ENCODE results near the gene CLEC11A.

CLEC11A gene

DNA sequence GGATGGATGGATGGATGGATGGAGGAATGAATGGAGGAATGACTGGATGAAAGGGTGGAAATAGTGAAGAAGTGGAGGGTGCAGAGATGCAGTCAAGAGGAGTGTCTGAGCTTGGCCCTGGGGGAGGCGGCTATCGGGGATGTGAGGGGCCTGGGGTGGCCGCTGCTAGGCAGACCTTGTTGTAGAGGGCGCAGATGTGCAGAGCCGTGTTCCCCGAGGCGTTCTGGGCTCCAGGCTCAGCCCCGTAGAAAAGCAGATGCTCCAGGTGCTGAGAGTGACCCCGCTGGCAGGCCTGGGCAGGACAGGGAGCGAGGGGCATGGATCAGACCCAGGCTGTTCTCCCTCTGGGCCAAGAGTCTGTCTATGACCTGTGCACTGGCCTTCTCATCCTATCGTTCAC, 12.0 kb upstream of the CLEC11A start:
- no peaks in the 10 kb centered on the region for H3K79me2 ChIP-seq (ENCODE audit: insufficient read depth, low read length)
- no peak overlapping the region for H3K4me3 ChIP-seq (ENCODE audit: low read depth in 1 of 2, low read length in 2 of 2)
- H3K27ac ChIP-seq (ENCODE audit: low read length): no peak overlapping the region
- H3K4me2 ChIP-seq (ENCODE audit: insufficient read depth, low read length): no peak overlapping the region
- H3K27me3 ChIP-seq (ENCODE audit: insufficient read depth, low read length, poor library complexity): peaks cover 4% of the 10 kb centered on the region
- no peaks in the 10 kb centered on the region for H3K9me3 ChIP-seq (ENCODE audit: insufficient read depth, low read length, severe bottlenecking)
- ATAC-seq (ENCODE audit: insufficient read depth, low read depth) (no peak), DNase-seq (no peak)
- peaks cover 8% of the 10 kb centered on the region for H3K4me1 ChIP-seq (ENCODE audit: insufficient read depth, low read length)
- TF ChIP-seq EZH2 (IDR thresholded peaks at IDR 0.05; ENCODE audit: borderline replicate concordance, low read depth, low read length, severe bottlenecking): no peak
- TF ChIP-seq, protein P1, sequence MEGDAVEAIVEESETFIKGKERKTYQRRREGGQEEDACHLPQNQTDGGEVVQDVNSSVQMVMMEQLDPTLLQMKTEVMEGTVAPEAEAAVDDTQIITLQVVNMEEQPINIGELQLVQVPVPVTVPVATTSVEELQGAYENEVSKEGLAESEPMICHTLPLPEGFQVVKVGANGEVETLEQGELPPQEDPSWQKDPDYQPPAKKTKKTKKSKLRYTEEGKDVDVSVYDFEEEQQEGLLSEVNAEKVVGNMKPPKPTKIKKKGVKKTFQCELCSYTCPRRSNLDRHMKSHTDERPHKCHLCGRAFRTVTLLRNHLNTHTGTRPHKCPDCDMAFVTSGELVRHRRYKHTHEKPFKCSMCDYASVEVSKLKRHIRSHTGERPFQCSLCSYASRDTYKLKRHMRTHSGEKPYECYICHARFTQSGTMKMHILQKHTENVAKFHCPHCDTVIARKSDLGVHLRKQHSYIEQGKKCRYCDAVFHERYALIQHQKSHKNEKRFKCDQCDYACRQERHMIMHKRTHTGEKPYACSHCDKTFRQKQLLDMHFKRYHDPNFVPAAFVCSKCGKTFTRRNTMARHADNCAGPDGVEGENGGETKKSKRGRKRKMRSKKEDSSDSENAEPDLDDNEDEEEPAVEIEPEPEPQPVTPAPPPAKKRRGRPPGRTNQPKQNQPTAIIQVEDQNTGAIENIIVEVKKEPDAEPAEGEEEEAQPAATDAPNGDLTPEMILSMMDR (IDR thresholded peaks at IDR 0.05; ENCODE audit: borderline replicate concordance, extremely low read depth, low read length, poor library complexity, severe bottlenecking): no peak
- H4K20me1 ChIP-seq (ENCODE audit: insufficient read depth, low read length): no peaks in the 10 kb centered on the region
- no peak overlapping the region for H2AFZ ChIP-seq (ENCODE audit: low read depth, low read length)
- no peak overlapping the region for H3K9ac ChIP-seq (ENCODE audit: low read depth, low read length)
- H3K36me3 ChIP-seq (ENCODE audit: insufficient read depth, low read length): no peaks in the 10 kb centered on the region

DNA sequence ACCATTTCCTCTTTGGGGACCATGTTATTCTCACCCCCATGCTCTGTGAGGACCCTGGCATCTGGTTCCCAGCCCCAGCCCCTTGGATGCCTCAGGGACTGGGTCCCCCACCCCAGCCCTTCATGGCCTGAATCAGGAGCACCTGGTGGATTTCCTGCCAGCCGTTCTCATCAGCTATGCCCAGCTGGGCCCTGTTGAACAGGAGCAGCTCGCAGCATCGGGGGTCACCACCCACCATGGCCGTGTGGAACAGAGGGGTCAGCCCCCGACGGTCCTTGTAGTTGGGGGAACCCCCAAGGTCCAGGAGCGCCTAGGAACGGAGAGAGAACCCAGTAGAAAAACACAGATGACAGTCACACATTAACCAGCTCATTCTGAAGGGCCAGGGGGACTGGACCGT, 11.4 kb upstream of the CLEC11A start:
- Histone ChIP-seq H3K9me3 (ENCODE audit: insufficient read depth, low read length, severe bottlenecking) (no peaks in the 10 kb centered on the region), H3K4me3 (ENCODE audit: low read depth in 1 of 2, low read length in 2 of 2) (no peak overlapping the region), H3K4me2 (ENCODE audit: insufficient read depth, low read length) (no peak overlapping the region), H3K27ac (ENCODE audit: low read length) (no peak overlapping the region), H3K9ac (ENCODE audit: low read depth, low read length) (no peak overlapping the region), H2AFZ (ENCODE audit: low read depth, low read length) (no peak overlapping the region), H3K79me2 (ENCODE audit: insufficient read depth, low read length) (no peaks in the 10 kb centered on the region), H3K27me3 (ENCODE audit: insufficient read depth, low read length, poor library complexity) (peaks cover 4% of the 10 kb centered on the region), H3K36me3 (ENCODE audit: insufficient read depth, low read length) (no peaks in the 10 kb centered on the region), H4K20me1 (ENCODE audit: insufficient read depth, low read length) (0 out of 2 replicates have a peak, but pooled peaks cover under 1% of the 10 kb centered on the region), H3K4me1 (ENCODE audit: insufficient read depth, low read length) (peaks cover 8% of the 10 kb centered on the region)
- no peak for DNase-seq
- TF ChIP-seq, protein P1 (IDR thresholded peaks at IDR 0.05; ENCODE audit: borderline replicate concordance, extremely low read depth, low read length, poor library complexity, severe bottlenecking): no peak
- TF ChIP-seq EZH2 (IDR thresholded peaks at IDR 0.05; ENCODE audit: borderline replicate concordance, low read depth, low read length, severe bottlenecking): no peak
- no peak for ATAC-seq (ENCODE audit: insufficient read depth, low read depth)

DNA sequence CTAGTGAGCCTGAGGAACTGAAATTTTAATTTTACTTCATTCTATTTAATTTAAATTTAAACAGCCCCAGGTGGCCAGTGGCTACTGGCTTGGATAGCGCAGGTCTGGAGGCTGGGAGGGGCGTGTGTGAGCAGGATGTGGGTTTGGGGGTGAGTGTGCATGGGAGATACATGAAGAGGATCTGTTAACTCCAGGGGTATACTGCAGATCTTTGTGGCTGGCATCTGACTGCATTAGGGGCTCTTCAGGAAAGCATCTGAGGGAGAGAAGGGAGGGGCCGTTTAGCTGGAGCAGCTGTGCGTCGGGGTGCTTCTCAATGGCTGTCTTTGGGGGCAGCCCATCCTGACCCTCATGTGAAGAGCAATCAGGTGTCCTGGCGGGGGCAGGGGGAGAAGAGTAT, 10.3 kb upstream of the CLEC11A start:
- H3K36me3 ChIP-seq (ENCODE audit: insufficient read depth, low read length): no peaks in the 10 kb centered on the region
- peaks cover 12% of the 10 kb centered on the region for H3K27me3 ChIP-seq (ENCODE audit: insufficient read depth, low read length, poor library complexity)
- no peak overlapping the region for H3K4me3 ChIP-seq (ENCODE audit: low read depth in 1 of 2, low read length in 2 of 2)
- TF ChIP-seq, protein P1 (IDR thresholded peaks at IDR 0.05; ENCODE audit: borderline replicate concordance, extremely low read depth, low read length, poor library complexity, severe bottlenecking): no peak
- no peak for TF ChIP-seq EZH2 (IDR thresholded peaks at IDR 0.05; ENCODE audit: borderline replicate concordance, low read depth, low read length, severe bottlenecking)
- no peak overlapping the region for H3K9ac ChIP-seq (ENCODE audit: low read depth, low read length)
- H3K4me2 ChIP-seq (ENCODE audit: insufficient read depth, low read length): no peak overlapping the region
- H3K9me3 ChIP-seq (ENCODE audit: insufficient read depth, low read length, severe bottlenecking): no peaks in the 10 kb centered on the region
- H3K79me2 ChIP-seq (ENCODE audit: insufficient read depth, low read length): no peaks in the 10 kb centered on the region
- H4K20me1 ChIP-seq (ENCODE audit: insufficient read depth, low read length): peaks cover 10% of the 10 kb centered on the region
- H3K4me1 ChIP-seq (ENCODE audit: insufficient read depth, low read length): peaks cover 8% of the 10 kb centered on the region
- no peak overlapping the region for H2AFZ ChIP-seq (ENCODE audit: low read depth, low read length)
- DNase-seq (peak; percentile 60), ATAC-seq (ENCODE audit: insufficient read depth, low read depth) (peak; percentile 85)
- H3K27ac ChIP-seq (ENCODE audit: low read length): no peak overlapping the region
